ENCODE measurements around the gene SPINK4.

The SPINK4 gene

GRCh38 chr9:33277484-33277883 is 37.5 kb downstream of the SPINK4 start:
- DNase-seq (ENCODE audit: extremely low read depth, low read depth) = no peak
- TF ChIP-seq CTCF (IDR thresholded peaks at IDR 0.05; ENCODE audit: low read depth, low read length, missing control alignments) = no peak
- H3K4me3 ChIP-seq (replicated peaks; ENCODE audit: low read depth, low read length) = no peak overlapping the region

- no peak overlapping the region for H3K4me3 ChIP-seq (replicated peaks; ENCODE audit: low read depth, low read length)
- no peak for TF ChIP-seq CTCF (IDR thresholded peaks at IDR 0.05; ENCODE audit: low read depth, low read length, missing control alignments)
Measured at GRCh38 chr9:33285502-33285901, 45.5 kb downstream of the SPINK4 start.

GRCh38 chr9:33287087-33287490 is 47.1 kb downstream of the SPINK4 start:
- DNase-seq (ENCODE audit: extremely low read depth, low read depth) = peak; percentile 52
- peak; percentile 69 for TF ChIP-seq CTCF (IDR thresholded peaks at IDR 0.05; ENCODE audit: low read depth, low read length, missing control alignments)
- no peak overlapping the region for H3K4me3 ChIP-seq (replicated peaks; ENCODE audit: low read depth, low read length)

More at GRCh38 chr9:33285502-33285901, 45.5 kb downstream of the SPINK4 start:
- DNase-seq (ENCODE audit: extremely low read depth, low read depth) = no peak

GRCh38 chr9:33288235-33288634 is 48.3 kb downstream of the SPINK4 start:
- no peak overlapping the region for H3K4me3 ChIP-seq (replicated peaks; ENCODE audit: low read depth, low read length)
- DNase-seq (ENCODE audit: extremely low read depth, low read depth) = no peak
- TF ChIP-seq CTCF (IDR thresholded peaks at IDR 0.05; ENCODE audit: low read depth, low read length, missing control alignments) = no peak

GRCh38 chr9:33288828-33289483 is 49.0 kb downstream of the SPINK4 start:
- DNase-seq (ENCODE audit: extremely low read depth, low read depth) = no peak
- H3K4me3 ChIP-seq (replicated peaks; ENCODE audit: low read depth, low read length) = no peak overlapping the region
- no peak for TF ChIP-seq CTCF (IDR thresholded peaks at IDR 0.05; ENCODE audit: low read depth, low read length, missing control alignments)

- no peak for TF ChIP-seq CTCF (IDR thresholded peaks at IDR 0.05; ENCODE audit: low read depth, low read length, missing control alignments)
- DNase-seq (ENCODE audit: extremely low read depth, low read depth) = no peak
- H3K4me3 ChIP-seq (replicated peaks; ENCODE audit: low read depth, low read length) = peak overlapping the region; percentile 97
Measured at GRCh38 chr9:33289496-33289895, 49.5 kb downstream of the SPINK4 start.

GRCh38 chr9:33289936-33290246 is 49.9 kb downstream of the SPINK4 start:
- DNase-seq (ENCODE audit: extremely low read depth, low read depth) = no peak
- TF ChIP-seq CTCF (IDR thresholded peaks at IDR 0.05; ENCODE audit: low read depth, low read length, missing control alignments) = no peak
- peak overlapping the region; percentile 97 for H3K4me3 ChIP-seq (replicated peaks; ENCODE audit: low read depth, low read length)
